NCI-H128 (cell line): ENCODE results near the gene THSD7A.

Experiments
- DNase-seq: peaks from one replicate; lab custom pipeline; 2025; ENCODE audit not compliant: unreplicated experiment; lab: John Stamatoyannopoulos, UW

THSD7A gene

DNA sequence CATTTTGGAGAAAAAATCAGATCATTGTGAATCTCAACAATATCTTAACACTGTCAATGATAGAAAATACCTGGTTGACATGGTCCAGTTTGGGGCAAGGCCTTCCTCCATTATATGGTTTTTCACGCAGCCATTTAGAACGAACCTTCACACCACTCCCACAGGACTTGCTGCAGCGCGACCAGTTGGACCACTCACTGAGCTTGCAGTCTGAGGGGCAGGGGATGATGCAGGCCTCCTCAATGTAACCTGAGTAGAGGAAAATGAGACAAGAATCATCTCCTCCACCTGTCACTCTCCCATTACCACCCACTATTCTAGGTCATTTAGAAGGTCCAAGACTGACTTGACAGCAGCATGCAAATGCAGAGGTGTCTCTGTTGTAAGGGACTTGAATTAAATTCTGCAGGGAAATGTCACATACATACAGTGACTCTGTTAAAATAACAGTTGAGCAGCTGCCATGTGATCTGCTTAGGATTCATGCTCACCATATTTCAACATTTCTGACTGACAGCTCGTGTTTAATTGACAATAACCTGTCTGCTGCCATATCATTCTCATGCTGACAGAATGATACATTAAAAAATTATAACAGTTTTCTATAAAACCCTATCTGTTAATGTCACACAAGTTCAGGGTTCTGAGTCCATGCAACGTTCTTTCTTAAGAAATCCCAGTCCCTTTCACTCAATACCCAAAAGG is 403.0 kb downstream of the THSD7A start:
- no peak for DNase-seq

DNA sequence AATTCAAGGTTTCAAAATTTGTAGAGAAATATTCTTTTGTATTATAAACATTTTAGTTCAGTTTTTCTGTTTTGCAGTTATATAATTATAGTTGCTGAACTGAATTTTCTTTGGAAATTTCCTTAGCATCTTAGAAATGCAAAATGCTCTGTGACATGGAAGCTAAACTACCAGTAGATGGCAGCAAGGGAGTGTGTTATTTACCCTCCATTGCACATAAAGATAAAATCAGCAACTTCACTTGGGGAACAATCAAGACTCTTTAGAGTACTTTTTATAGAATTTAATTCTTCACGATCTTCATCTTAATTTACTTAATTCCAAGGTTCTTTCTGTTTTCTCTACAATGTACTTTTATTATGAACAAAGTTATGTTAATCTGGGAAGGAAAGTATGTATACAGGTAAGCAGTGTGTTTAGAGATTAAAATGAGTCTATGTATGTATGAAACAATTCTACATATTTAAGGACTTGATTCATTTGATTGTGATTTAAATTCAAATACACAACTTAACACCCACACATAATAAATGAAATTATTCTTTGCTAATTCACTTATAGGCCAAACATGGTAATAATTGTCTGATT is 404.2 kb downstream of the THSD7A start:
- DNase-seq = no peak

DNA sequence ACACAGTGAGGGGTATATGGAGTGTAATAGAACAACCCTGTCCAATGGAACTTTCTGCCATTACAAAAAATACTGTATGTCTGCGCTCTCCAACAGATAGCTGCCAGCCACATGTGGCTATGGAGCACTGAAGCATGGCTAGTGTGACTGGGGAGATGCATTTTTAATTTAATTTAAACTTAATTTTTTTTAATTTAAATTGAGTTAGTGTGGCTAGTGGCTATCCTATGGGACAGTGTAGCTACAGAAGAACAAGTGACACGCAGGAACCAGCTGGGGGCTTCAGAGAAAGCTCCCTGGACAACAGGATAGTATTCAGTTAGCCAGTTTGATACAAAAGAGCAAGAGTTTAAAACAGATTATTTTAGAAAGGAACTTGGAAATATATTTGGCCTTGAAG is 408.0 kb downstream of the THSD7A start:
- no peak for DNase-seq

DNA sequence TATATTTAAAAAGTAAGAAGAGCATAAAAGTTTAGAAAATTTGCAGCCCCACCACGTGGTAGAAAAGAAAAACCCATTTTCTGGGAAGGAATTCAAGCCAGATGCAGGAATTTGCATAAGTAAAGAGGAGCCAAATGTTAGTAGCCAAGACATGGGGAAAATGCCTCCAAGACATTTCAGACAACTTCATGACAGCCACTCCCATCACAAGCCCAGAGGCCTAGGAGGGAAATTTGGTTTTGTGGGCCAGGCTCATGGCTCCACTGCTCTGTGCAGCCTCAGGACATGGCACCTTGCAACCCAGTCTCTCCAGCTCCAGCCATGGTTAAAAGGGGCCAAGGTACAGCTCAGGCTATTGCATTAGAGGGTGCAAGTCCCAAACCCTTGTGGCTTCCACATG is 411.9 kb downstream of the THSD7A start:
- no peak for DNase-seq

DNA sequence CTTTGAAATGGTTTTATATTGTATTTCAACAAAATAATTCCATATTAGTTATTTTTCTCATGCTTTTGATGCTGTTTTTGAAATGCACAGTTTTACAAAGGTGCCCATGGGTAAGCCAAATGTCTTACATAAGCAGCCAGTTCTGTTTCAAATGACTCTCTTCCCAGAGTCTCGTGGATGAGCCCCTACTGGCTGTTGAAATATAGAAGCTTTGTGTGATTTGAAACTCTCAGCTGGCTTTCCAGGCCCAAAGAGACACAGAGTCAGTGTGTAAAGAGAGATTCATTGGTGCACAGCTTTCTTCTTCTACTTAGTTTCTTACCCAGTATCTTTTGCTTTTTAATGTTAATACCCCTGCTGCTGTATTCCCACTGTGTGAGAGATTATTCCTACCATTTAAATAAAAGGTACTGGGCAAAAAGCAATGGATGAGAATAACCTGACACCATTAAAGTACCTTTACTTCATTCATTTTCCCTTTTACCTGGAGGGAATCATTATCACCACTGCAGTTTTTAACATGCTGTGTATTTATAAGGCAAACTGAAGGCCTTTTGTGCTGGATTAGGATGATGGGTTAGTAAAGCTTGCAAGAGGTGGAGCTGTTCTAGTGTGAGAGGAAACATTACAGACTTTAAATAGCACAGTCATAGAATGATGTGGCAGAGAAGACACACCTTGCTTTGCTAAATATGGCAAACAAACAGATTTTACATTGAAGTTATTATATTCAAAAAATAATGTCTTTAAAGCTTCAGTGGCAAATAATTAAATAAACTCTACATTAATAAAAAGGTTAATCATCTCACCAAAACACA is 415.1 kb downstream of the THSD7A start:
- no peak for DNase-seq

DNA sequence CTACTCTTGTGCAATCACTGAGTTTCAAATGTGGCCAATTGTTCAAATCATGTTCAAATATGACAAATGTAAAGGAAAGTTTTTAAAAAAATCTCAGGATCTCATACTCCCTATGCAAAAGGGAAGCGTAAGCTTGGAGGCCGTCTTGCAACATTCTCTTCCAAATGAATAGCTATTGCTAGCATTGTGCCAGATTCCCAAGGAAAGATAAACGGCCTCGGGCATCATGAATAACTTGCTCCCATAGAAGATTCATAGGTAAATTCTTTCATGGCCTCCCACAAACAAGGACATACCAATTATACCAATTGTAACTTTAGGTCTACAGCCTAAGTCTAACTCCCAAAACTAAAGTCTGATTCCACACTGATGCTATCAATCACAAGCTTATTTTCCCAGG is 416.9 kb downstream of the THSD7A start:
- DNase-seq = no peak

DNA sequence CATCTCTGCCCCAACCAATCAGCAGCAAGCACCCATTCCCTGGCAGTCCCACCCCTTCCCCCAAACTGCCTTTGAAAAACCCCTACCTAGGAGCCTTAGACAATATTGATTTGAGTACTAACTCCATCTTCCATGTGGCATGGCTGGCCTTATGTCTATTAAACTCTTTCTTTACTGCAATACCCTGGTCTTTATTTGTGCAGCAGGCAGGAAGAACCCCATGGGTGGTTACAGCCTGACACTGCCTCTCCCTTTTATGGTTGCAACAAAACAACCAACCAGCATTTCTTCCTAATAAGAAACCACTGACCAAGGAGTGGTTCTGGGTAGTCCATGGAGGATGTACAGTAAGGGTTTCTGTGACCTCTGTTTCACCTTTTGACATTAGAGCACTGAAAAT is 418.1 kb downstream of the THSD7A start:
- no peak for DNase-seq

DNA sequence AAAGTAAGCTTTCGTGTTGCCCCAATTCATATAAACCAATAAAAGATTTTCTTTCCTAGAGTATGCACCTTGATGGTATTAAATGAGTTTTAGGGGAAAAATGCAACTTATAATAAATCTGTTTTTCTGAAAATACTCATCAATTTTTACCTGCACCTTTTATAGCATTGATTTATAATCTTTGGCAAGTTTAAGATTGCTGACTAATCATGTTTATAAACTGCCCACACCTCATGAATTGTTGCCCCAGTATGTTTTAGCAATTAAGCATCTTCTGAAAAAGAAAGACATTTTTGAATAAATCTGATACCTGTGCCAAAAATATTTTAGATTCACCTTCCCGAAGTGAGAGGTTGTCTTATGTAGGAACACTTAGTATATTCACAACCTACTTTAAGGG is 420.0 kb downstream of the THSD7A start:
- DNase-seq = no peak

DNA sequence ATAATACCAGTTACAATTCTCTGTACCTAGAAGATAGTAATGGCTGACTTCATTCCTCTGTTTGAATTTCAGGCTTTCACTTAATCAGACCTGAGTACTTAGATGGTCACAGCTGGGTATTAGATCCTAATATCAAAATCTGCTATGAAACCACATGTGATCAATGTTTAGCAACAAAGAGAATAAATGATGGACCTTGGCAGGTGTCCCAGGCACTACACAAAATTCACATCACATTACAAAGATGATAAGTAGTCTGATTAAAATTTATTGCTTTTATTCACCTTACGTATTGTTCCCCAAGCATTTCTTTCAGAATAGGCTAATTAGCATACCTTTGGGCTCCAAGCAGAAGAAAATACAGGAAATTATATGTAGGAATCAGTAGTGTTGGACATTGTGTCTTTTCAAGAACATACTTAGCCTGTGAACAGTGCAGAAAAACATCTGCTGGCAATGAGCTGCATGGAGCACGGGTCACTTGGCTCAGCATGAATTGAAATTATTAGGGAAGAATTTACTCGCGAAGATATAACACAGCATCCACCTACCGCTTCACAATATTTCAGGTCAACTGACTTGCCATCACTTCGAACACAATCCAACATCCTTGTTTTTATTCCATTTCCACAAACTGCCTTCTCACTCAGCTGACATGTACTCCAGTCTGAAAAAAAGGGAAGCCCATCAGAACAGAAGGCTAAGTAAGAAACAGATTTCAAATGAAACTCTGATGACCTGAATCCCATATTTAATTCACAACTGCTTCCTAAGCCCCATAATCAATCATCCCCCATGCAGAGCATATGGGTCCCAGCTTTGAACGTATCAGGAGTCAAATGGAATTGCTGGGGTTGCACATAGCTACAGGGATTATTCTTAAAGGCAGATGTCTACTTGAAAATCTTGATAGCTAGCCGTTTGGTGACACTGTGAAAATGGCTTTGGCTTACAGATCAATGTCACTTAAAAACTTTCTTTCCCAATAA is 421.0 kb downstream of the THSD7A start:
- DNase-seq = no peak

DNA sequence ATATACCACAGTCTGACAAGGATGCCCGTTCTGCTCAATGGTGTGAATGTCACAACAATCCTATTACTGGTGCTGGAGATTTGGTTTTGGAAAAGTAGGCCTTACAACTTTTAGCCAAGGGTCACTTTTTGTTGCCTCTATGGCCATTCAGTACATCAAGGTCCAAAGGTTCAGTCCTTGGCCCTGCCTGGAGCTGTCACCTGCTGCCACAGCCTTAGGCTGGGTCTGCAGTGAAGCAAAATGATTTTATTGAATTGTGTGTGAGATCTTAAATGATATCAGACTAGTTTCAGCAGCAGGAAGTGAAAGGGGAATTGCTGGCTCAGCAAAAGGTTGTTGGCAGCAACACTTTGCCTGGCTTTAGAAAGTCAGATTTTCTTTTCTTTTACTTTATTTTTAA is 427.6 kb downstream of the THSD7A start:
- no peak for DNase-seq

DNA sequence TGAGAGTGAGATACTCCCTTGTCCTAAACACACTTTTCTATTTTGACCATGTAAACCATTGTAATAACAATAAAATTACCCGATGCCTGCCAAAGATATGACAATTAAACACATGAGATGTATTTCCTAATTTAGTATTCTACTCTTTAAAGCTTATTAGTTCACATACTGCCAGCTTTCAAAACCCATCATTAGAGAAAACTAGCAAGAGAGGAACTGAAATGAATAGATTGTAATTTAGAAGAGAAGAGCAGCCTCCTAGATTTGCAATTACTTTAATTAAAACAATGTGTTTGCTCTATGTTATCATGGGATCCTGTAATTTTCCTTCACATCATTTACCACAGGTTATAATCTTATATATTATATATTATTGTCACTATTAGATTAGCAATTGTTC is 428.2 kb downstream of the THSD7A start:
- DNase-seq = no peak

DNA sequence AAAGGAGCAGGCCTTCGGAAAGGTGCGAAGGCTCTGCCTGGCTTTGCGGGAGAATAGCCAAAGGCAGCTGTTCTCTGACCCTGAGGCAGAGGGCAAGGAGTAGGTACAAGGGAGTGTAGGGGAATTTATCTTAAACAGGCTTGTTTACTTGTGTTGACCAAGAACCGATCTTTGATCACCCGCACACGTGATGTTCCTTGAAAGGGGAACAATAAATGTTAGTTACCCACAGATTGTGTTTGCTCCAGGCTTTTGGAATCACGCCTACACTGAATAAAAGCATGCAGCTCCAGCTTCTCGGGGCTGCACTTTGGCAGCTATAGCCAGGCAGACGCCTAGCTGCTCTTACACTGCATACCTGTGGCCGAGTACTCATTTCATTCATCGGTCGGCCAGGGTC is 437.6 kb downstream of the THSD7A start:
- no peak for DNase-seq

DNA sequence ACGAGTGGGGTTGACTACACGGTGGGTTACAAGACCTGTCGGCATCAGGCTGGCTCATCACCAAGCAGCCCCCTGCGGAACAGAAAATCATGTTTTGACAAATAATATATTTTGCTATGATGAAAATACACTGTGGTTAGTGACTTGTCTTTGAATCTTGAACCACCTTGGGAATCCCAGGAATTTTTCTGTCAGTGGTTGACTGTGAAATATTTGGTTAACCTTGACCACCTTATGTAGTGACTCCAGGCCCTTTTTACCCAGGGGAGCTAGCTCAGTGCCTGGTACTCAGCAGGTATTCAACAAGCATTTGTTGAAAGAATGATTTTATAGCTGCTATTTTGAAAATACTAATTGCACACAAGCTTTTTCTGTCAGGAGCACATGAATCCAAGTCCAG is 452.4 kb downstream of the THSD7A start:
- no peak for DNase-seq

DNA sequence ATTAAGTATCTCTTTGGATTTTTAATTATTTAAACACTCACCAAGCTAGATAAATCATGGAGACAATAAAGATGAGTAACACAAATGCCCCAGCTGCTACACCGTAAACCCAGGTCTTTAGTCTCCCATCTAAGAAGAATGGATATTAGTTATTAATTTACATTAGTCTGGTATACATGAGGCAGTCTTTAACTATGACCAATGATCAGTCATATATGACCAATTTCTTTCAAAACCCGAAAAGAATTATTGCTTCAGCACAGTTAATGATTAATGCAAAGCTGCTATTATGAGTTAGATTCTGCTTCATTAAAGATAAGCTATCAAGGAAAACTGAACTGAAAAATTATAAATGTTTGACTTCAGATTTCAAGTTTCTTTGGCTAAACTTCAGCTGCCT is 455.5 kb downstream of the THSD7A start:
- DNase-seq = no peak

DNA sequence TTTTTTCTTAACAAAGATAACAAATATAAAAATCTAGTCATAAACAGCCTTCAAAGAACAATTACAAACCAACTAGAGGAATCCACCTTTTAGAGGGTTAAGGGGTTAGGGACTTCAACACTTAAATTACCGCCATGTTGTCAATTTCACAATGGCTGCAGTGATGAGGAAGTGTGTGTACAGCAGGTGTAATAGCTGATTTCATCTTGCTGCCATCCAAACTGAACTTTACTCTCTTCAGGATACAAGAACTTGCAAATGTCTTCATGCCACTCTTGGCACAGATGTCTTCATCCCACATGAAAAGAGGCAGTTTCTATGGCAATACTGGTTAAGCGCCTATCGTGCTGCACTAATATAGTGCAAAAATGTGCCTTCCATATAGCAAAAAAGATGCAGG is 457.4 kb downstream of the THSD7A start:
- no peak for DNase-seq

DNA sequence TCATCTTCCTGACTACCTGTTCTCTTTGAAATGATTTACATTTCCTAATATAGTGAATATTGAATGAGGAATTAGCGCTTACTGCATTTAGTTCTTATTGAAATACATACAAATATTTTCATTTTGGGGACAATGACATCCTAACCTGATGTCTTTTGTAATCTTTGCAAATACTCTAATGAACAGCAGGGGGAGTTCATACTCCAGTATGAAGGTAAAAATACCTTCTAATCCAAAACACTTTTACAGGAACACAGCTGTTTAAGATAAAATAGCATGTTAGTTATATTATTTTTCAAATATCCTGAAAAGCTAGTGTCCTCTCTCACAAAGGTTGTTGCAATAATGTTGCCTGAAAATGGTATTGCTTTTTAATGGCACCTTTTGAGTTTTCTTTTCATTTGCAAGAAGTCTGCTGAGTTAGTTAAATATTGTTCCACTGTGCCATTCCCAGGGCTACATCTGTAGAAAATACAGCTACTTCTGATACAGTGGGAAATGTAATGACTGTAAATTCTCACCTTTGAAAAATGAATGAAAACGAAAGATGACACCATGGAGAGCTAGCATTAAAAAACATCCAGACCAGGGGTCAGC is 458.4 kb downstream of the THSD7A start:
- DNase-seq = no peak

DNA sequence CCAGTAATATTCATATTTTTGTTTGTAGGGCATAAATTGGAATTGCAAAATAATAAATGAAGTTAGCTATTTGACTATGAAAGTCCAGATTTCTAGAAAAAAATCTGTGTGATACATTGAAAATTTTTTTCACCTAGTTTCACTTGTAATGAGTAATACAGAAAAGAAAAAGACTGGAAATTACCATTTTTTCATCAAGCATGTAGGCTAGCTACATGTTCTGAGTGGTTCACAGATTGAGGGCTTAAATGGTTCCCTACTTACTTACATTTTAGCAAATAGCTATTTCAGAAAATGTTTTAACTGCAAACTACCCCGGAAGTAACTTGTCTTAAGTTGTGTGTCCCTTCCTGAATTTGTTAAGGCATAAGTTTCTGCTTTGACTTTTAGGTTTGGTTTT is 462.3 kb downstream of the THSD7A start:
- no peak for DNase-seq

DNA sequence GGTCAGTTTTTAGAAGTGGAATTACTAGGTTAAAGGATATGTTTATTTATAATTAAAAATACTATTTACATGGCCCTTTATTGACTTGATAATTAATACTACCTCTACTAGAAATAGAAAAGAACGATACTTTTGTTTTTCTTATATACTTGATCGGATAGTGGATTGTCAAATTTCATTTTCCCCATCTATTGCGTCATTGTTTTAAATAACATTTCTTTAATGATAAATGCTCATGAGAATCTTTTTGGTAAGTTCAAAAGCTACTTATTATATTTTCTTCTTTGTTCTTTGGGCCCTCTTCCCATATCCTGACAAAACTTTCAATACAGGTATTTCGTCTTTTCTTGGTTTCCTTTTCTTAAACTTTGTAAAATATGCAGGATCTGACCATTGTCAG is 465.9 kb downstream of the THSD7A start:
- no peak for DNase-seq

DNA sequence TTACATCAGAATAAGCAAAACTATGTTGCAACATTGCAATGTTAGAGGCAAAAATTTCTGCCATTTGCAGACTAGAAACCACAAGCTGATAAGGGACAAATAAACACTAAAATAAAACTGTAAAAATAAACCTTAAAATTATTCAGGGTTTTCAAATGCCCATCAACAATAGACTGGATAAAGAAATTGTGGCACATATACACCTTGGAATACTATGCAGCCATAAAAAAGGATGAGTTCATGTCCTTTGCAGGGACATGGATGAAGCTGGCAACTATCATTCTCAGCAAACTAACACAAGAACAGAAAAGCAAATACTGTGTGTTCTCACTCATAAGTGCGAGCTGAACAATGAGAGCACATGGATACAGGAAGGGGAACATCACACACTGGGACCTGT is 473.4 kb downstream of the THSD7A start:
- DNase-seq = no peak

DNA sequence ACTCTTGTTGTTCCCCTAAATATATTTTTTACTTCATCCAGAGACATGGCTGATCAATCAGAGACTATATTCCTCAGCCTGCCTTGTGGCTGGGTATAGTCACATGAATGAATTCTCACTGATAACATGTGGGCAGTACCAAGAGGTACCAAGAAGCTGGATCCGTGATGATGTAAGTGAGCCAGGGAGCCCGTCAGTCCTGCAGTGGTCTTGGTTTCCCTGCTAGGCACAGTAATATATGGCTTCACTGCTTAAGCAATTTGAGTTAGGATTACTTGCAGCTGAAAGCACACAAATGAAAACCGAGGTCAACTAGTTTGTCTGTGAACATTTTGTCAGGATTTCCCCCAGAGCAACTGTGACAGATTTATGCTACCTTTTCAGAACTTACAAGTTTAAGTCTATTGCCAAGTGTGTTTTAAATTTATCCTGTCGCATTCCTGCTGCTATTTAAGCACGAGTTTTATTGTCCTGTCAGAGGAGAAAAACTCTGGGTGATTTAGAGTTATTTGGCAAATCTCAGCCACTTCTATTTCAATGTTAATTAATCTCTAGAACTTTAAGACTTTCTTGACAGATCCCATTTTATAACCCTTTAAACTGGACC is 476.5 kb downstream of the THSD7A start:
- no peak for DNase-seq
